ENCODE results near the gene MAL.

The MAL gene

GRCh38 chr2:95050385-95051300, 25.1 kb downstream of the MAL start:
- DNase-seq: no peak

- no peak for DNase-seq
Measured at GRCh38 chr2:95051626-95052025, 26.1 kb downstream of the MAL start.

DNA sequence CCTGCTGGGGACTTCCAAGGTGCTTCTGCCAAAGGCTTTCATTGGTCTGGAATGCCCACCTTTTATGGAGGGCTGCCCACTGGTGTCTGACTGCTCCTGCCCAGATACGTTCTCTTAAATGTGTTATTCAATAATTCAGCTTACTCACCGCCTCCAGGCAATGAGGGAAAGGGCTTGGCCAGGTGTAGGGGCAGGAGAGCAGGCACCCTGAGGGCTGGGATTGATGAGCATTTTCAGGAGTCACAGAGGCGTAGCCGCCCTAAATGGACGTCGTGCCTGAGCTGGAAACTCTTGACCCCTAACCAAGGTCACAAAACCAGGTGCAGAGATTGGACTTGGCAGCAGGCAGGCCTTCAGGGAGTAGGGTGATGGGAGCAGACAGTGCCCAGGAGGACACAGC, 26.8 kb downstream of the MAL start:
- DNase-seq: no peak

DNA sequence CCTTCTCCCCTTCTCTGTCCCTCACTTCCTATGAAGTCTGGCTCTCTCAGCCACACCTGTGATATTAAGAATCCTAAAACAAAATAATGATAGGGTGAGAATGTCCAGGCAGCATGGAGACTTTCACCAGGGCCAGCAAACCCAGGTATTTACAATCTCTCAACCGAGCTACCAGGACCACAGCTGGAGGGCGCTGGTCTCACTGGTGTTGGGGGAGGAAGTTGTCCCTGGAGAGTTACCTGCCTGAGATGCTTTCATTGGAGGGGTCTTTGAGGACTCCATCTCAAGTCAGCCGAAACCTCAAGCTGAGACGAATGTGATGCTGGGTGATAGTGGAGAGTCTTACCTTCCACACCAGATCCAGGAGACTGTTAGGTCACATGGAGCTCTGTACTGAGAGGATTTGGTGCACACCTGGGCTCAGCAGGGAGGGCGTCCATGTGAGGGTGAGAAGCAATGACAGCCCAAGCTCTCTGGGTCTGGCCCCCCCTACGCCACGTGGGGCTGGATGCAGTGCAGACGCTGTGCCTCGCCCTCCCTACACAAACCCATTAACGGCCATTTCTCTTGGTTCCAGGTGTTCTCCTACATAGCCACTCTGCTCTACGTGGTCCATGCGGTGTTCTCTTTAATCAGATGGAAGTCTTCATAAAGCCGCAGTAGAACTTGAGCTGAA, 27.4 kb downstream of the MAL start:
- no peak for DNase-seq

GRCh38 chr2:95053543-95053942, 28.0 kb downstream of the MAL start:
- no peak for DNase-seq

DNA sequence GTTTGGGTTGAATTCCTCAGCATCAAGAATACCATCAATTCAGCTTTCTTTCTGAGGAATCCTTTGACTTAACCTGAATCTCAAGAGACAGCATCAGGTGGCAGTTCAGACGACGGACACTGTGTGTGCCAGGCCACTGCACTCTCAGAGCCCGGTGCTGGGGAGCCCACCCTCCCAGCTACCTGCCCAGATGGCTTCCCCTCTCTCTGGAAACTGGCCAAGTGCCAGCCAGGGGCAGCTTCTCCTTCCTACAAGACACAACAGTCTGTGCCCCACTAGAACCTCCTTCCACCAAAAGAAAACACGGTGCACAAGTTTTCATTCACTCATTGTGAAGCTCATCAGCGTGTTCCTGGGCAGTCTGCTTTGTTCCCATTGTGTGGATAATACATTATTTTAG, 28.5 kb downstream of the MAL start:
- DNase-seq: no peak

DNA sequence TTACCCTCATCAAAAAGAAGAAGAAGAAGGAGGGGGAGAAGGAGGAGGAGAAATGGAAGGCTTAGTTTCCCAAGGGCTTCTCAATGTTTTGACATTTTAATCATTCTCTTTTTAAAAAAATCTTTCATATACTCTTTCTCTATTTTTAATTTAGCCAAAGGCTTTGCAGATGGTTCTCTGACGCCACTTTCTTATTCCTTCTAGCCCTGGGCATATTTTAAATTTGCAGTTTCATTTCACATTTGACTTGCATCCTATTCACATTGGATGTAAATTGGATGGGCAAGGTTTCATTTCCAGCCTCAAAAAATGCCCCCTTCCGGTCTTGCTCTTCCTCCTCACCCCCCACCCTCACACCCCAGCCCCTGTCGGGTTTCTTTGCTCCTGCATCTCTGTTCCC, 29.8 kb downstream of the MAL start:
- DNase-seq: no peak

DNA sequence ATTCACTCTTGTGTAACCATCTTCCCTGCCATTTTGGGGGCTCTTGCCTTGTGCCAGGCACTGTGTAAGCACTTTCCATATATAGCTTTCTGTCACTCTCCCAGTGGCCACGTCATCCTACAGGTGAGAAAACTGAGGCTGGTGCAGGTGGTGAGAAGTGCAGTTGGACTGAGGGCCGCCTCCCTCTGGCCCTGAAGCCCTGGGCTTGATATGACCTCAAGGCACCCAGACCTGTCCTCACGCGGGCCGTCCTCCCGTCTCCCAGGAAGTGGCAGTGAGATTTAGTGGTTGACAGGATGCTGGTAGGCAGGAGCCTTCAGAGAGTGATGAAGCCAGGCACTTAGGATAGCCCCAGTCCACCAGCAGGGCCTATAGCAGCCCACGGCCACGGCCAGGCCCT, 30.5 kb downstream of the MAL start:
- no peak for DNase-seq

GRCh38 chr2:95056461-95057459, 31.3 kb downstream of the MAL start:
- DNase-seq: no peak

GRCh38 chr2:95057535-95058370, 32.2 kb downstream of the MAL start:
- no peak for DNase-seq

GRCh38 chr2:95058466-95058988, 33.0 kb downstream of the MAL start:
- DNase-seq: no peak

- no peak for DNase-seq
Measured at GRCh38 chr2:95058989-95059641, 33.6 kb downstream of the MAL start.

- no peak for DNase-seq
Measured at GRCh38 chr2:95059656-95060370, 34.3 kb downstream of the MAL start.

GRCh38 chr2:95060446-95061118, 35.1 kb downstream of the MAL start:
- no peak for DNase-seq

DNA sequence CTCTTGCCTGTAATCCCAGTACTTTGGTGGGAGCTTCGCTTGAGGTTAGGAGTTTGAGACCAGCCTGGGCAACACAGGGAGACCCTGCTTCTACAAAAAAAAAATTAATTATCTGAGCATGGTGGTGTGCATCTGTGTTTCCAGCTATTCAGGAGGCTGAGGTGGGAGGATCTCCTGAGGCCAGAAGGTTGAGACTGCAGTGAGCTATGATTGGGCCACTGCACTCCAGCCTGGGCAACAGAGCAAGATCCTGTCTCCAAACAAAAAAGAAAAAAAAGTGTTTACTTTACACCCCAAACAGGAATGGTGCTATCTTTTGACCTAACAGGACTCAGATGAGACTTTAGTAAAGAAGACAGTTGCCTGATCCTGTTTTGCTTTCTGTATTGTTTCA, 35.6 kb downstream of the MAL start:
- no peak for DNase-seq

DNA sequence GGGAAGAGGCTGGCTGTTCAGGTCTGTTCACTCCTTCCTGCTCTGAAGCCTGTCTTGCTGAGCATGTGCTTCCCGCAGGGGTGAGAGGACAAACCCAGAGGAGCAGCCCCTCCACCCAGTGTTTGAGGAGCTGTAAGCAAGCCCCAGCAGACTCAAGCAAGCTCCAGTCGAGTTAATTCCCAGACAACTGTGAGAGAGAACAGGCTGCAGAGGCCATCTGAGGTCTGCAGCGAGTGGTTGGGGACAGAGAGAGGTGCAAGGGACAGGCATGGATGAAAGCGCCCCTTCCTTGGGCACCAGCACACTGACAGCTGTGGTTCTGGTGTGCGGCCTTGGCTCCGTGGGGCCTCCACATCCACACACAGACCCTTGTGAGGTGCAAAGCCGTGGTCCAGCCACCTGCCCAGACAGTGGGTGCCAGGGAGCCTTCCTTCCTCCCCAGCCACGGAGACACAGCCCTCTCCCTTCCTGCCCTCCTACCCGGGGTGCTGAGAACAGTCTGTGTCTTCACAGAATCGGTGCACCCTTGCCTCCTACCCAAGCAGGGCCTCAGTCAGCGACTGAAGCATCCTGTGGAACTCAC, 36.2 kb downstream of the MAL start:
- no peak for DNase-seq

DNA sequence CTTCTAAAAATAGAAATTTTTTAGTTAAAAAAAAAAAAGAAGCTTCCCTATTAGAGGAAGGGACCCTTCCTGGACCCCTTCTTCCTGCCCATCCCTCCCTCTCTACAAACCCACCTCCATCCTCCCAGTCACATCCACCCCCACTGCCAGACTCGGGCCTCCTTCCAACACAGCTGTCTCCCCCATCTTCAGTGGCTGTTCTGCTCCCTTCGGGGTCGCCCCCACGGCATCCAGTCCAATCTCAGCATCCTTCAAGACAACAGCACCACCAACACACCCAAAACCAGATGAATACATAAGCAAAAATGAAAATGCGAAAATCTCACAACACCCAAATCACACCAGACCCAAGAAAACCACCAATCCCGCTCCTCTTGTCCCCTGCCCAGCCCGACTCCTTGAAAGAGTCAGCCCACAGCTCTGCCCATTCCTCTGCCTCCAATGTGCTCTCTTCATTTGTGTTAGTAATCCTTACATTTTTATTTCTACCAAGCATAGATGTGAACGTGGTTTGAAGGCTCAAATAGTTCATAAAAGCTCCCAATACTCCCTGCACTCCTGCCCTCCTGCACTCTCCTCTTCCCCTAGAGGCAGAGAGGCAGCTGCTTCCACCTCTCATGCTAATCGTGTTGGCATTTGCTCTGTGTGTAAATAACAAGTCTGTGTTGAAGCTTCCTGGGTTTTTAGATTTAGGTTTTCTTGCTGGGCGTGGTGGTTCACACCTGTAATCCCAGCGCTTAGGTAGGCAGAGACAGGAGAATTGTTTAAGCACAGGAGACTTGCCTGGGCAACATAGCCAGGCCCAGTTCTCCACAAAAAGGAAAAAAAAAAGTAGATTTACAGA, 37.0 kb downstream of the MAL start:
- no peak for DNase-seq

GRCh38 chr2:95063086-95063958, 37.8 kb downstream of the MAL start:
- DNase-seq: no peak

Measured in DMS 273 treated with DMSO at 0.1 percent for 48 hours (cell line).